ENCODE data around the gene RFX3.

GRCh38 chr9:3435732-3436131 lies 90.1 kb downstream of the RFX3 start:
- TF ChIP-seq EP300 (IDR thresholded peaks at IDR 0.05; ENCODE audit: borderline replicate concordance) (no peak), TEAD4 (IDR thresholded peaks at IDR 0.05) (no peak), FOXM1 (IDR thresholded peaks at IDR 0.05; ENCODE audit: borderline replicate concordance, low read depth) (no peak), MAX (IDR thresholded peaks at IDR 0.05) (no peak), CEBPB (IDR thresholded peaks at IDR 0.05) (no peak), YY1 (IDR thresholded peaks at IDR 0.05; ENCODE audit: low read depth) (no peak), CREB1 (IDR thresholded peaks at IDR 0.05; ENCODE audit: low read depth) (no peak), RAD21 (IDR thresholded peaks at IDR 0.05; ENCODE audit: low read depth) (no peak), NFIC (IDR thresholded peaks at IDR 0.05) (no peak), ZBTB7A (IDR thresholded peaks at IDR 0.05; ENCODE audit: low read depth) (no peak)
- TF ChIP-seq, protein P1, sequence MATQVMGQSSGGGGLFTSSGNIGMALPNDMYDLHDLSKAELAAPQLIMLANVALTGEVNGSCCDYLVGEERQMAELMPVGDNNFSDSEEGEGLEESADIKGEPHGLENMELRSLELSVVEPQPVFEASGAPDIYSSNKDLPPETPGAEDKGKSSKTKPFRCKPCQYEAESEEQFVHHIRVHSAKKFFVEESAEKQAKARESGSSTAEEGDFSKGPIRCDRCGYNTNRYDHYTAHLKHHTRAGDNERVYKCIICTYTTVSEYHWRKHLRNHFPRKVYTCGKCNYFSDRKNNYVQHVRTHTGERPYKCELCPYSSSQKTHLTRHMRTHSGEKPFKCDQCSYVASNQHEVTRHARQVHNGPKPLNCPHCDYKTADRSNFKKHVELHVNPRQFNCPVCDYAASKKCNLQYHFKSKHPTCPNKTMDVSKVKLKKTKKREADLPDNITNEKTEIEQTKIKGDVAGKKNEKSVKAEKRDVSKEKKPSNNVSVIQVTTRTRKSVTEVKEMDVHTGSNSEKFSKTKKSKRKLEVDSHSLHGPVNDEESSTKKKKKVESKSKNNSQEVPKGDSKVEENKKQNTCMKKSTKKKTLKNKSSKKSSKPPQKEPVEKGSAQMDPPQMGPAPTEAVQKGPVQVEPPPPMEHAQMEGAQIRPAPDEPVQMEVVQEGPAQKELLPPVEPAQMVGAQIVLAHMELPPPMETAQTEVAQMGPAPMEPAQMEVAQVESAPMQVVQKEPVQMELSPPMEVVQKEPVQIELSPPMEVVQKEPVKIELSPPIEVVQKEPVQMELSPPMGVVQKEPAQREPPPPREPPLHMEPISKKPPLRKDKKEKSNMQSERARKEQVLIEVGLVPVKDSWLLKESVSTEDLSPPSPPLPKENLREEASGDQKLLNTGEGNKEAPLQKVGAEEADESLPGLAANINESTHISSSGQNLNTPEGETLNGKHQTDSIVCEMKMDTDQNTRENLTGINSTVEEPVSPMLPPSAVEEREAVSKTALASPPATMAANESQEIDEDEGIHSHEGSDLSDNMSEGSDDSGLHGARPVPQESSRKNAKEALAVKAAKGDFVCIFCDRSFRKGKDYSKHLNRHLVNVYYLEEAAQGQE (IDR thresholded peaks at IDR 0.05; ENCODE audit: low read depth): no peak

Measured in Ishikawa (cell line).